CD4-positive, alpha-beta memory T cell (primary cell): ENCODE measurements around the gene CNTN4. TPM values are rescaled to one million over a fixed set of nuclear protein-coding genes. Genes with fewer than 3 reads are reported as not detected.

Experiments
- CTCF ChIA-PET: fragments of 350-600 bp; sonication (Branson Sonifier 250); formaldehyde crosslinking; loops from one replicate; lab custom pipeline; 2021; ENCODE audit warnings: inconsistent platforms; ENCODE audit not compliant: partially characterized antibody; lab: Charles Lee
- POLR2A ChIA-PET: fragments of 350-600 bp; sonication (Branson Sonifier 250); formaldehyde crosslinking; loops from one replicate; lab custom pipeline; 2021; ENCODE audit not compliant: partially characterized antibody; lab: Charles Lee
- DNase-seq, 5 donors: peaks; one replicate each; pipeline versions ENCODE4 v3.0.0 to v3.0.0-alpha.2; 2020 to 2022; ENCODE audit warnings: mixed read lengths in 1 of 5
- H3K27ac ChIP-seq: one replicate; pipeline ENCODE4 v1.7.0; 2013; ENCODE audit warnings: low read depth, low read length
- H3K27me3 ChIP-seq: 2 replicates; pipeline ENCODE4 v1.7.0; 2013; ENCODE audit warnings: mild to moderate bottlenecking, low read length, moderate library complexity; ENCODE audit not compliant: insufficient read depth
- H3K36me3 ChIP-seq: 2 replicates; pipeline ENCODE4 v1.7.0; 2013; ENCODE audit warnings: mild to moderate bottlenecking, low read length, moderate library complexity; ENCODE audit not compliant: insufficient read depth
- H3K4me1 ChIP-seq: 2 replicates; pipeline ENCODE4 v1.7.0; 2013; ENCODE audit warnings: mild to moderate bottlenecking, low read length, moderate library complexity; ENCODE audit not compliant: insufficient read depth
- H3K4me3 ChIP-seq, 2 donors: one replicate each; pipeline ENCODE4 v1.7.0; 2013; ENCODE audit warnings: low read length in 2 of 2, mild to moderate bottlenecking in 1 of 2
- H3K9me3 ChIP-seq, 2 donors: one replicate each; pipeline ENCODE4 v1.7.0; 2013; ENCODE audit warnings: low read length in 2 of 2, control low read depth in 1 of 2; ENCODE audit not compliant: control insufficient read depth in 1 of 2
- H3K27ac Mint-ChIP-seq, 7 donors: one replicate each; pipeline ENCODE4 v1.8.0; 2020 to 2021; ENCODE audit warnings: mixed read lengths in 7 of 7, mild to moderate bottlenecking in 6 of 7, inconsistent platforms in 3 of 7, moderate library complexity in 3 of 7
- H3K27me3 Mint-ChIP-seq, 2 donors: one replicate each; pipeline ENCODE4 v1.8.0; 2020 to 2021; ENCODE audit warnings: mixed read lengths in 2 of 2
- H3K36me3 Mint-ChIP-seq, 2 donors: one replicate each; pipeline ENCODE4 v1.8.0; 2020 to 2021; ENCODE audit warnings: mixed read lengths in 2 of 2, inconsistent platforms in 1 of 2, mild to moderate bottlenecking in 1 of 2
- H3K4me1 Mint-ChIP-seq, 4 donors: one replicate each; pipeline ENCODE4 v1.8.0; 2020 to 2021; ENCODE audit warnings: mixed read lengths in 4 of 4, mild to moderate bottlenecking in 1 of 4
- H3K4me3 Mint-ChIP-seq, 8 donors: one replicate each; pipeline ENCODE4 v1.8.0; 2020 to 2021; ENCODE audit warnings: mixed read lengths in 8 of 8, mild to moderate bottlenecking in 7 of 8, moderate library complexity in 6 of 8, inconsistent platforms in 3 of 8
- H3K9me3 Mint-ChIP-seq, 8 donors: one replicate each; pipeline ENCODE4 v1.8.0; 2020 to 2021; ENCODE audit warnings: mixed read lengths in 8 of 8, mild to moderate bottlenecking in 5 of 8, inconsistent platforms in 3 of 8, moderate library complexity in 1 of 8
- intact Hi-C: fragments of 100-400 bp; cut with micrococcal nuclease; formaldehyde crosslinking; loops from one replicate; pipeline ENCODE4 v1.15.1; 2023
- polyA plus RNA-seq, 2 donors: library from polyadenylated mRNA; unstranded; fragments of 300-500 nt; fragmentation: Illumina TruSeq; gene quantifications; one replicate each; pipeline ENCODE4 v1.2.3, GENCODE V29; 2021
- total RNA-seq, 2 experiments: library from RNA; stranded (reverse); gene quantifications; one replicate each; pipeline ENCODE4 v1.2.3, GENCODE V29; 2021

CNTN4 gene
- total and polyA plus RNA-seq, 4 experiments from 2014 or later = not detected

GRCh38 chr3:2153053-2153452 lies 54.4 kb downstream of the CNTN4 start:
- H3K27me3 Mint-ChIP-seq = no peaks in the 10 kb centered on the region
- POLR2A ChIA-PET = no interaction called here

DNA sequence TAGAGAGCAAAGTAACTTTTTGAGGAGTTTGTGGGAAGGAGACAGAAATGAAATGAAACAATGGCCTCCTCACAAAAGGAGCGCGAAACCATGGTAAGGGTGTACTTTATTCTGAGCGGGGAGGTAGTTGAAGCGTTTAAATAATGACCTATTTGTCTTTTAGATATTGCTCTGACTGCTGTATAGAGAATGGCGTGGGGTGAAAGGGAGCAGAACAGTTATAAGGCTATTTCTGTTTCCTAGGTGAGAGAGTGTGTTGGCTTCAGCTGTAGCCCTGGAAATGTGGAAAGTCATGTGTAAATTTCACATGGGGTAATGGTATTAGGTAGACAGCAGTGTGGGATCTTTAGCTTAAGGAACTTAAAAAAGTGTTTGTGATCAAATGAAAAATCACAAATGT lies 54.9 kb downstream of the CNTN4 start:
- Mint-ChIP-seq H3K9me3 (peaks cover 0 to 4% (median 0%) of the 10 kb centered on the region in 8 donors), H3K36me3 (no peaks in the 10 kb centered on the region), H3K27ac (no peak overlapping the region), H3K27me3 (no peaks in the 10 kb centered on the region), H3K4me1 (no peaks in the 10 kb centered on the region), H3K4me3 (no peak overlapping the region)
- no peaks in the 10 kb centered on the region for H3K9me3 ChIP-seq
- no peak overlapping the region for H3K4me3 ChIP-seq
- POLR2A ChIA-PET = no interaction called here
- H3K27ac ChIP-seq = no peak overlapping the region
- no peaks in the 10 kb centered on the region for H3K27me3 ChIP-seq
- H3K4me1 ChIP-seq = no peaks in the 10 kb centered on the region
- intact Hi-C loops = no loop called here
- no peaks in the 10 kb centered on the region for H3K36me3 ChIP-seq
- no peak for DNase-seq
- CTCF ChIA-PET = interaction anchor here (0.8 kb wide), 1 partner anchor 16 kb away, joined by 3 read pairs; no protein-coding TSS in a partner anchor

More at GRCh38 chr3:2153053-2153452, 54.4 kb downstream of the CNTN4 start:
- no peak overlapping the region for H3K27ac ChIP-seq
- peaks cover 0 to 4% (median 0%) of the 10 kb centered on the region in 8 donors for H3K9me3 Mint-ChIP-seq
- H3K36me3 Mint-ChIP-seq = no peaks in the 10 kb centered on the region
- H3K4me3 Mint-ChIP-seq = no peak overlapping the region
- CTCF ChIA-PET = no interaction called here
- H3K4me1 Mint-ChIP-seq = no peaks in the 10 kb centered on the region
- intact Hi-C loops = no loop called here
- H3K27me3 ChIP-seq = no peaks in the 10 kb centered on the region
- no peak for DNase-seq
- H3K4me1 ChIP-seq = no peaks in the 10 kb centered on the region
- no peaks in the 10 kb centered on the region for H3K9me3 ChIP-seq
- no peak overlapping the region for H3K4me3 ChIP-seq
- no peaks in the 10 kb centered on the region for H3K36me3 ChIP-seq
- H3K27ac Mint-ChIP-seq = no peak overlapping the region

DNA sequence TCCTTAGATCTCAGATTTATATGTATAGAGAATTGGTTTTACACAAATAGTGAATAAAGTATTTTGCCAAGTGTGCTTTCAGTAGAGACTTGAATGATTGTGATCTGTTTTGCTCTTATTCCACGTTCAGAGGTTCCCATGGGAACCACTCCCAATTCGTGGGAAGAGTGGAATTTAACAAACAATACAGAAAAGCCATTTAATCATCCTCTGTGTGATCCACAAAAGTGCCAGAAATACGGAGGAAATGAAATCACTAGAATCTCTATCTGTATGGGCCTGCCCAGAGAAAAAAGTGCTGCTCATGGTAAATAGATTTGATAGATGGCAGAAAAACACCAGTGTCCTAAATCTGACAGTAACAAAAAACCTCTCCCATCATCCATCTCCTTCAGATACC lies 56.0 kb downstream of the CNTN4 start:
- Mint-ChIP-seq H3K27me3 (no peaks in the 10 kb centered on the region), H3K4me1 (no peaks in the 10 kb centered on the region), H3K36me3 (no peaks in the 10 kb centered on the region), H3K9me3 (peaks cover 0 to 4% (median 0%) of the 10 kb centered on the region in 8 donors), H3K27ac (no peak overlapping the region), H3K4me3 (no peak overlapping the region)
- DNase-seq = no peak
- H3K4me3 ChIP-seq = no peak overlapping the region
- no peaks in the 10 kb centered on the region for H3K4me1 ChIP-seq
- intact Hi-C loops = no loop called here
- ChIA-PET POLR2A (no interaction called here), CTCF (no interaction called here)
- H3K27ac ChIP-seq = no peak overlapping the region
- no peaks in the 10 kb centered on the region for H3K9me3 ChIP-seq
- H3K36me3 ChIP-seq = no peaks in the 10 kb centered on the region
- no peaks in the 10 kb centered on the region for H3K27me3 ChIP-seq

- H3K9me3 ChIP-seq = no peaks in the 10 kb centered on the region
- no peak overlapping the region for H3K4me3 Mint-ChIP-seq
- no peaks in the 10 kb centered on the region for H3K27me3 ChIP-seq
- DNase-seq = no peak
- H3K4me3 ChIP-seq = no peak overlapping the region
- H3K27me3 Mint-ChIP-seq = no peaks in the 10 kb centered on the region
- POLR2A ChIA-PET = no interaction called here
- peaks cover 0 to 4% (median 0%) of the 10 kb centered on the region in 8 donors for H3K9me3 Mint-ChIP-seq
- H3K4me1 ChIP-seq = no peaks in the 10 kb centered on the region
- H3K27ac Mint-ChIP-seq = no peak overlapping the region
- H3K27ac ChIP-seq = no peak overlapping the region
- no peaks in the 10 kb centered on the region for H3K4me1 Mint-ChIP-seq
- no peaks in the 10 kb centered on the region for H3K36me3 Mint-ChIP-seq
- intact Hi-C loops = no loop called here
- H3K36me3 ChIP-seq = no peaks in the 10 kb centered on the region
- CTCF ChIA-PET = no interaction called here
Observed at GRCh38 chr3:2156244-2156847, 57.7 kb downstream of the CNTN4 start.

DNA sequence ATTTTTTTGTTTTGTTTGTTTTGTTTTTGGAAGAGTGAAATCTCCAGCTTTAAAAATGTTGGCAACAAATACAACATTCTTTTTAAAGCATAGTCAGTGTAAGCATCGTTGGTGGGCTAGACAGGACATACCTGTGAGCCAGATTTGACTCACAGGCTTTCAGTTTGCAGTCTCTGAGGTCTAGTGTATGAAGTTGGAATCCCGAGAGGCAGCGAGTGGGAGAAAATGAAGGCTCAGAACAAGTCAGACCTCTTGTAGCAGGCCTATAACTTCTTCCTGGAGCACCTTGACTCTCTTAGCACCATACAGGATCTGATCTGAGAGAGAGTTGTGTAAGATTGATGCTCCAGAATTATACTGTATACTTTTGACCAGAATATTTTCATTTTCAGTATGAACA lies 60.2 kb downstream of the CNTN4 start:
- CTCF ChIA-PET = no interaction called here
- H3K27me3 Mint-ChIP-seq = no peaks in the 10 kb centered on the region
- DNase-seq = no peak
- H3K4me1 ChIP-seq = no peaks in the 10 kb centered on the region
- no peak overlapping the region for H3K4me3 Mint-ChIP-seq
- no peaks in the 10 kb centered on the region for H3K36me3 ChIP-seq
- POLR2A ChIA-PET = no interaction called here
- intact Hi-C loops = no loop called here
- H3K4me1 Mint-ChIP-seq = no peaks in the 10 kb centered on the region
- no peaks in the 10 kb centered on the region for H3K36me3 Mint-ChIP-seq
- H3K27me3 ChIP-seq = no peaks in the 10 kb centered on the region
- no peak overlapping the region for H3K27ac ChIP-seq
- H3K27ac Mint-ChIP-seq = no peak overlapping the region
- H3K9me3 Mint-ChIP-seq = peaks cover 0 to 4% (median 0%) of the 10 kb centered on the region in 8 donors
- H3K4me3 ChIP-seq = no peak overlapping the region
- H3K9me3 ChIP-seq = no peaks in the 10 kb centered on the region

DNA sequence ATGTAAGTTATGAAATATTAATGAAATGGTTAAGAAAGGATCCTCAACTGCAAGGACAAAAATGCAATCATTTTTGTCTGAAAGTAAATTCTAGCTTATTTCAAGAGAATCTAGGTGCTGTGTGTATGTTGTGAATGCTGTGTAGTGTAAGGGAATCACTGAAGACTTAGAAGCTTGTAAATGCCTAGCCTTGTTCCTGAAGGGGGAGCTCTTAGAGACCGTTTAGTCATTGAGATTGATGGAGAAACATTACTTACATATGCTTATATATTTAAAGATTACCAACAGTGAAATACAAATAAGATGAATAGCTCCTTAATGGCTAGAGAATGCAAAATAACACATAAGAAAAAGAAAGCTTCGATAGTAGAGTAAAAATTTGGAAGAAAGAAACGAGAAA lies 67.9 kb downstream of the CNTN4 start:
- Mint-ChIP-seq H3K9me3 (peaks cover 0 to 6% (median 0%) of the 10 kb centered on the region in 8 donors), H3K36me3 (no peaks in the 10 kb centered on the region), H3K27me3 (no peaks in the 10 kb centered on the region), H3K4me3 (no peak overlapping the region), H3K4me1 (no peaks in the 10 kb centered on the region), H3K27ac (no peak overlapping the region)
- H3K27ac ChIP-seq = no peak overlapping the region
- H3K36me3 ChIP-seq = no peaks in the 10 kb centered on the region
- H3K9me3 ChIP-seq = no peaks in the 10 kb centered on the region
- POLR2A ChIA-PET = no interaction called here
- intact Hi-C loops = no loop called here
- DNase-seq = no peak
- no peak overlapping the region for H3K4me3 ChIP-seq
- H3K4me1 ChIP-seq = no peaks in the 10 kb centered on the region
- H3K27me3 ChIP-seq = no peaks in the 10 kb centered on the region
- CTCF ChIA-PET = no interaction called here

- Mint-ChIP-seq H3K4me3 (no peak overlapping the region), H3K27me3 (no peaks in the 10 kb centered on the region), H3K27ac (no peak overlapping the region), H3K36me3 (no peaks in the 10 kb centered on the region), H3K9me3 (peaks cover 0 to 6% (median 2%) of the 10 kb centered on the region in 8 donors), H3K4me1 (no peaks in the 10 kb centered on the region)
- no peaks in the 10 kb centered on the region for H3K27me3 ChIP-seq
- H3K4me3 ChIP-seq = no peak overlapping the region
- H3K9me3 ChIP-seq = no peaks in the 10 kb centered on the region
- H3K27ac ChIP-seq = no peak overlapping the region
- POLR2A ChIA-PET = no interaction called here
- CTCF ChIA-PET = no interaction called here
- no peaks in the 10 kb centered on the region for H3K4me1 ChIP-seq
- no peaks in the 10 kb centered on the region for H3K36me3 ChIP-seq
- no peak for DNase-seq
- intact Hi-C loops = no loop called here
Observed at GRCh38 chr3:2172561-2173171, 74.0 kb downstream of the CNTN4 start.
